OCI-LY3 (cell line): ENCODE measurements around the gene CBX1.

Source experiments
- H2AFZ ChIP-seq: fragments of 200-600, 300-600 bp; shearing (Covaris generic); 2 replicates; pipeline ENCODE4 v1.6.0; 2014; ENCODE audit warnings: antibody characterized with exemption, low read depth, low read length
- H3K27ac ChIP-seq: fragments of 200-600, 300-600 bp; sonication (generic); 2 replicates; pipeline ENCODE4 v1.5.1; 2014; ENCODE audit warnings: mild to moderate bottlenecking, low read length, moderate library complexity, mixed read lengths
- H3K27me3 ChIP-seq: fragments of 200-600, 300-600 bp; sonication (generic); 2 replicates; pipeline ENCODE4 v1.6.1; 2014; ENCODE audit warnings: low read depth, low read length, mixed read lengths
- H3K36me3 ChIP-seq: fragments of 200-600, 300-600 bp; sonication (generic); replicated peaks from 2 replicates; pipeline ENCODE3; 2014; ENCODE audit warnings: low read depth, low read length, mixed read lengths
- H3K4me1 ChIP-seq: fragments of 300-600, 200-600 bp; sonication (generic); 2 replicates; pipeline ENCODE4 v1.6.1; 2014; ENCODE audit warnings: low read length, mixed read lengths
- H3K4me2 ChIP-seq: fragments of 200-600, 300-600 bp; sonication (generic); 2 replicates; pipeline ENCODE4 v1.6.1; 2014; ENCODE audit warnings: low read length, mixed read lengths
- H3K4me3 ChIP-seq: fragments of 300-600, 200-600 bp; sonication (generic); 2 replicates; pipeline ENCODE4 v1.5.1; 2014; ENCODE audit warnings: antibody characterized with exemption, mild to moderate bottlenecking, low read length, moderate library complexity
- H3K79me2 ChIP-seq: fragments of 300-600, 200-600 bp; shearing (Covaris generic); 2 replicates; pipeline ENCODE4 v1.6.1; 2014; ENCODE audit warnings: mild to moderate bottlenecking, low read length, mixed read lengths
- H3K9ac ChIP-seq: fragments of 300-600, 200-600 bp; shearing (Covaris generic); 2 replicates; pipeline ENCODE4 v1.6.0; 2014; ENCODE audit warnings: mild to moderate bottlenecking, low read length, moderate library complexity
- H3K9me3 ChIP-seq: fragments of 200-600, 300-600 bp; shearing (Covaris generic); 2 replicates; pipeline ENCODE4 v1.6.1; 2014; ENCODE audit warnings: low read length, mixed read lengths; ENCODE audit not compliant: insufficient read depth
- H4K20me1 ChIP-seq: fragments of 200-600, 300-600 bp; sonication (generic); 2 replicates; pipeline ENCODE4 v1.6.1; 2016; ENCODE audit warnings: low read length, mixed read lengths; ENCODE audit not compliant: insufficient read depth
- CTCF ChIP-seq: fragments of 200-600, 300-600 bp; sonication (generic); IDR thresholded peaks from 2 replicates; pipeline ENCODE4 v1.5.1; 2014; ENCODE audit warnings: antibody characterized with exemption, low read length, low read depth
- EZH2phosphoT487 ChIP-seq: fragments of 200-600 bp; shearing (Covaris generic); IDR thresholded peaks from 2 replicates; pipeline ENCODE4 v1.6.1; 2018; ENCODE audit warnings: antibody characterized with exemption, mixed run types, low read depth

The CBX1 gene

GRCh38 chr17:48139944-48140343, 38.7 kb upstream of the CBX1 start:
- no peak for TF ChIP-seq EZH2phosphoT487
- TF ChIP-seq CTCF = no peak
- H3K9ac ChIP-seq = no peak overlapping the region
- no peaks in the 10 kb centered on the region for H3K36me3 ChIP-seq
- no peak overlapping the region for H3K4me2 ChIP-seq
- no peaks in the 10 kb centered on the region for H3K9me3 ChIP-seq
- peaks cover 19% of the 10 kb centered on the region for H3K4me1 ChIP-seq
- no peaks in the 10 kb centered on the region for H4K20me1 ChIP-seq
- no peak overlapping the region for H3K4me3 ChIP-seq
- H2AFZ ChIP-seq = no peak overlapping the region
- H3K79me2 ChIP-seq = no peaks in the 10 kb centered on the region
- H3K27ac ChIP-seq = no peak overlapping the region
- no peaks in the 10 kb centered on the region for H3K27me3 ChIP-seq

GRCh38 chr17:48137656-48138055, 36.4 kb upstream of the CBX1 start:
- Histone ChIP-seq H2AFZ (no peak overlapping the region), H3K27ac (no peak overlapping the region), H4K20me1 (no peaks in the 10 kb centered on the region), H3K27me3 (no peaks in the 10 kb centered on the region), H3K9me3 (no peaks in the 10 kb centered on the region), H3K79me2 (no peaks in the 10 kb centered on the region), H3K36me3 (no peaks in the 10 kb centered on the region), H3K4me2 (no peak overlapping the region), H3K4me1 (0 out of 2 replicates have a peak, but pooled peaks cover 5% of the 10 kb centered on the region), H3K9ac (no peak overlapping the region), H3K4me3 (no peak overlapping the region)
- TF ChIP-seq CTCF (no peak), EZH2phosphoT487 (no peak)

GRCh38 chr17:48134912-48135480, 33.7 kb upstream of the CBX1 start:
- H3K9me3 ChIP-seq = no peaks in the 10 kb centered on the region
- 0 out of 2 replicates have a peak, but pooled peaks cover 4% of the 10 kb centered on the region for H3K4me1 ChIP-seq
- no peaks in the 10 kb centered on the region for H3K36me3 ChIP-seq
- H2AFZ ChIP-seq = no peak overlapping the region
- no peak overlapping the region for H3K9ac ChIP-seq
- no peak overlapping the region for H3K27ac ChIP-seq
- no peaks in the 10 kb centered on the region for H3K79me2 ChIP-seq
- no peak for TF ChIP-seq EZH2phosphoT487
- peak; percentile 61 for TF ChIP-seq CTCF
- H3K4me3 ChIP-seq = no peak overlapping the region
- H4K20me1 ChIP-seq = no peaks in the 10 kb centered on the region
- H3K27me3 ChIP-seq = no peaks in the 10 kb centered on the region
- H3K4me2 ChIP-seq = no peak overlapping the region

- Histone ChIP-seq H3K79me2 (no peaks in the 10 kb centered on the region), H3K27me3 (no peaks in the 10 kb centered on the region)
- no peak for TF ChIP-seq CTCF
Measured at GRCh38 chr17:48132385-48132784, 31.1 kb upstream of the CBX1 start.

More at GRCh38 chr17:48132385-48132784, 31.1 kb upstream of the CBX1 start:
- H3K9me3 ChIP-seq = no peaks in the 10 kb centered on the region
- no peaks in the 10 kb centered on the region for H3K4me1 ChIP-seq
- no peak overlapping the region for H3K27ac ChIP-seq
- no peak overlapping the region for H2AFZ ChIP-seq
- no peaks in the 10 kb centered on the region for H4K20me1 ChIP-seq
- no peak overlapping the region for H3K4me2 ChIP-seq
- H3K4me3 ChIP-seq = no peak overlapping the region
- H3K9ac ChIP-seq = no peak overlapping the region
- peaks cover 3% of the 10 kb centered on the region for H3K36me3 ChIP-seq
